Measurements from ENCODE around the gene MRPL12.
"Not testable (repeated sequence)": the region's sequence is repeated elsewhere in the genome, so short reads cannot be mapped to it uniquely, and the experiment has no call there.

MRPL12 gene

DNA sequence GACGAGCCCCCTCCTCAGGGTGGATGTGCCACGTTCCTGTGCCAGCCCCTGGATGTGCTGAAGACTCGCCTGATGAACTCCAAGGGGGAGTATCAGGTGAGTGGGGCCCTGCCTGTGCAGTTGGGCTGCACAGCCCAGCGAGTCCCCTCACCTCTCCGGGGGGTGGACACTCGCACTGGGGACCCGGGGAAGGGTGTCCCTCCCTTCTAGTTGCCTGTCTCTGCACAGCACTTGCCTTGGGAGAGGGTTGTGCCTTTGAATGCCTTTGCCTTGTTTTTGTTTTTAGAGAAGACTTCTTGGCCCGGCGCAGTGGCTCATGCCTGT lies 14.6 kb downstream of the MRPL12 start:
- no peak for DNase-seq

- DNase-seq: no peak
These were observed 16.5 kb downstream of the MRPL12 start for GRCh38 chr17:81719410-81720266.

DNA sequence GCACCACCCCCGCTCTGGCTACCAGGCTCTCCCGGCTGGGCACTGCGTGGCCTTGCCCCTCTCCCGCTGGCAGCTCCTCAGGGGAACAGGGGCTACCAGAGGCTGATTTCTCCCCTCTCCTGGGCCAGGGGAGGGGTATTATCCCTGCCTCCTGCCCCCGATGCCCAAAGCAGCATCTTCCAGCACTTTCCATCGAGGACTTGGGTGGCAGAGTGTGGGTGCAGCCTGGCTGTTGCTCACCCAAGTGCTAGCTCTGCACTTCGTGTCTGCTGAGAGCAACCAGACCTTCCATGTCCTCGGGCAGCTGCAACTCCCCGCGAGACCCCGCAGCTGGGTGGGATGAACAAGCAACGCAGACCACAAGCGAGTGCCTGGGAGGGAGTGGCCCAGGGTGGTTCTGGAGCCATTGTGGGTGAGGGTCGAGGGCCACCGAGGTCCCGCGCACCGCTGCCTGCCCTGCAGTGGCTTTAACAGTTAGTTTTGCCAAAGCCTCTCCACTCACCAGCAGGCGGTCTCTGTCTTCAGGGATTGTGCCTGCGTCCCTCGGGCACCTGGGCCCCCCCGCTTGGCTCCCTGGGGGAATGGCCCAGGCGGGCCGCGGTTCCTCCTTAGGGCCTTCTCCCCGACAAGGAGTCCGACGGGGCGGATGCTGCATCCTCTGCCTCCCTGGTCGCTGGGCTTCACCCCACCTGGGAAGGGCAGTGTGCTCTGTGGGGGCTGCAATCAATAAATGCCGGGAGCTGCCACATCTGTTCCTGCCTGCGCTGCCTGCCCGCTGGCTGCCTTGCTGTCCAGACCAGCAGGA lies 17.3 kb downstream of the MRPL12 start:
- DNase-seq: no peak

DNA sequence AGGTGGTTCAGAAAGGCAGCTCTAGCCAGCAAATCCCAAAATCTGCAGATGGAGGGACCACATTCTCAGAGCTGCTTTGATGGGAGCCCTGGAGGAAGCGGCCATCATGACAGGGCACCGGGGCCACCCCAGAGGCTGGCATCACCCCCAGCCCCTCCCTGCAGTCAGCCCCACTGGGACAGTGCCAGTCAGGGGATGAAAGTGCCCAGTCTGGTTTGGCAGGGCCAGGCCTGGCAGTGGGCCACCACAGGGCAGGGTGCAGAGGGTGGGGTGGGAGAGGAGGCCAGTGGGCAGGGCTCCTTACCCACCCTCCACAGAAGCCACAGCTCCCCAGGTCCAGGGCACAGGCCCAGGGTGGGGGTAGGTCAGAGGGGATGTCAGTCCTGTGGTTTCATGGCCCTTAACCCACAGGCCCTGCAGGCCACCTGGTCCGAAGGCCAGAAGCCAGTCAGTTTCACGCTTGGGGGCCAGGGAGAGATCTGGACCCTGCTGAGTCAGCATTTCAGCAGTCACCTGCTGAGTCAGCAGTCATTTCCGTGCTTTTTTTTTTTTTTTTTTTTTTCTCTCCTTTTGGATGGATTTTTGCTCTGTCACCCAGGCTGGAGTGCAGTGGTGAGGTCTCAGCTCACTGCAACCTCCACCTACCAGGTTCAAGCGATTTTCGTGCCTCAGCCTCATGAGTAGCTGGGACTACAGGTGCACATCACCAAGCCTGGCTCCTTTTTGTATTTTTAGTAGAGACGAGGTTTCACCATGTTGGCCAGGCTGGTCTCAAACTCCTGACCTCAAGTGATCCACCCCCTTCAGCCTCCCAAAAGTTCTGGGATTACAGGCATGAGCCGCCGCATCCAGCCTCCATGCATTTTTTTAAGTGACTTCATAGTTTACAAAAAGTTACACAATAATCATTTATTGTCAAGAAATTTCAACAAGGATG lies 19.3 kb downstream of the MRPL12 start:
- DNase-seq: no peak

DNA sequence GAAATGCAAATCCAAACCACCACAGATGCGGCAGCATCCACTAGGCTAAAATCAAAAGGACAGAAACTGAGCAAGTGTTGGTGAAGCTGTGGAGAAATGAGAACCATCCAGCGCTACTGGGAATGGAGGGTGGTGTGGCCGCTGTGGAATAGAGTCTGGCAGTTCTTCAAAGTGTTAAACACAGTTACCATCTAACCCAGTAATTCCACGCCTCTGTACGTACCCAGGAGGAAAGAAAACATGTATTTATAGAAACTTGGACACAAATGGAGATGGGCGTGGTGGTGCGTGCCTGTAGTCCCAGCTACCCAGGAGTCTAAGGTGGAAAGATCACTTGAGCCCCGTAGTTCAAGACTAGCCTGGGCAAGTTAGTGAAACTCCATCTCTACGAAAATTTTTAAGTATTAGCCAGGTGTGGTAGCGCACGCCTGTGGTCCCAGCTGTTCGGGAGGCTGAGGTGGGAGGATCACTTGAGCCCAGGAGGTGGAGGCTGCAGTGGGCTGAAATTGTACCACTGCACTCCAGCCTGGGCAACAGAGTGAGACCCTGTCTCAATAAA lies 20.6 kb downstream of the MRPL12 start:
- DNase-seq: no peak

DNA sequence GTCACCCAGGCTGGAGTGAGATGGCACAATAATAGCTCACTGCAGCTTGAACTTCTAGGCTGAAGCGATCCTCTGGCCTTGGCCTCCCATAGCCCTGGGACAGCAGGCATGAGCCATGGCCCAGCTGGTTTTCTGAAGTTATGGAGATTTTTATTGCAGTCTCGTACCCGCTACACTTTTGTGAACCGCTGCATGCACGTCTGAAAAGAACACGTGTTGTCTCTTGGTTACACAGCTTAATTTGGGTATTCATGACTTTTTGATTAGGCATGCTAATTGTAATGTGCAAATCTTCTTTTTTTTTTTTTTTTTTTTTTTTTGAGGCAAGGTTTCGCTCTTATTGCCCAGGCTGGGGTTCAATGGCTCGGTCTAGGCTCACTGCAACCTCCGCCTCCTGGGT lies 22.3 kb downstream of the MRPL12 start:
- DNase-seq: no peak

GRCh38 chr17:81726004-81726403 lies 22.8 kb downstream of the MRPL12 start:
- no peak for DNase-seq

DNA sequence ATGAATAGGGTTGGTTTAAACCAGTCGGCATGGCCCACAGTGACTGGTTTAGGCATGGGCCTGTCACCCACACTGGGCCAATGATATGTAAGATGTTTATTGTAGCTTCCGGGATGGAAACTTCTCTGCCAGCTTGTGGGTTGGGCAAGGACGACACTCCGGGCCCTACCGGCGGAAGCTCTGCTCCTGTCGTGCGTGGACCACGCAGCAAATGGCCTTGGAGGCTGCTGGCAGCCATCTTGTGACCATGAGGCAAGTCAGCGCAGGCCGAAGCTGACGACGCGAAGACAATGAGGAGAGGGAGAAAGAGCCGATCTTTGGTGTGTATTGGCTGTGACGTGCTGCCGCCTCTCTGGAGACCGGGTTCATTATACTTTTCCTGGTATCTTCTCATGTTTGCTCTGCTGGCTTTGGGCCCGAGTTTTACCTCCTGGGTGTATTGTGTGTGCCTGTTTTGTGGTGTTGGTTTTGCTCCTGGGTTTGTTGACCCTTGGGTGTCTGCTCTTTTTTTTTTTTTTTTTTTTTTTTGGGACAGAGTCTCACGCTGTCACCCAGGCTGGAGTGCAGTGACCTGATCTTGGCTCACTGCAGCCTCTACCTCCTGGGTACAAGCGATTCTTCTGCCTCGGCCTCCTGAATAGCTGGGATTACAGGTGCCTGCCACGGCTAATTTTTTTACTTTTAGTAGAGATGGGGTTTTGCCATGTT lies 24.3 kb downstream of the MRPL12 start:
- DNase-seq: no peak

- DNase-seq: peak; percentile 49 to 53
These were observed 30.6 kb downstream of the MRPL12 start for GRCh38 chr17:81733507-81734404.

DNA sequence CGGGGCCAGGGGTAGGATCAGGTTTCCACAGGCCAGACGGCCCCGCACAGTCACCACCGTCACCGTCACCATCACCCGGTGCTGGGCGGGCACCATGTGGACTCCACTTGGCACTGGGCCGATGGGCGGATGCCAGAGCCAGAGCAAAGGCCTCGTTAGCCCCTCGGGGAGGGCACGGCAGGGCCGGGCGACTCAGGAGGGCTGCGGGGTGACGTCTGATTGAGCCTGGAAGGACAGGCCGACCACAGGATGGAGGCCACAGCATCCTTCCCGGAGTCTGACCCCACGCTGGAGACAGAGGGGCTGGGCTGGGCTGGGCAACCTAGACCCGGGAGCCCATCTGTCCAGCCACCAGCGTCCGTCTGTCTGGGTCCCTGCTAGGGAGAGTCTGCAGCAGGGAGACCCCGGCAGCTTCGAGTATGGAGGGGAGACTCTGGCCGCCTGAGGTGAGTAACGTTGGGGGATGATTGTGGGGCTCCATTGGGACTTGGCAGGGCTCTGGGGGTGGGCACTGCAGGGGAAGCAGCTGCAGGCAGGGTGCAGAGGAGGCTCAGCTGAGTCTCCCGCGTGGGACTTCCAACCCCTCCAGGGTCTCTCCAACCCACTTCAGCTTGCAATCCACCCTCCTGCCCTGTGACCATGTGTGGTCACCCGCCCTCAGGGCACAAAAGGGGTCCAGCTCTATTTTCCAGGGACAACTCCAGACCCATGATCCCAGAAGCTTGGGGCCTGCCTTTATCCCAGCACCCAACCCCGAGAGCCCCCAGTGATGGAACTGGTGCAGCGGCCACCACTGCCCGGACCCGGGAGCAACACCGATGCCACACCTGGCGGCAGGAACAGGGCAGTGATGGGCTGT lies 31.5 kb downstream of the MRPL12 start:
- no peak for DNase-seq

- no peak for DNase-seq
These were observed 32.3 kb downstream of the MRPL12 start for GRCh38 chr17:81735264-81736102.

- DNase-seq: no peak
These were observed 35.0 kb downstream of the MRPL12 start for GRCh38 chr17:81737947-81738800.

DNA sequence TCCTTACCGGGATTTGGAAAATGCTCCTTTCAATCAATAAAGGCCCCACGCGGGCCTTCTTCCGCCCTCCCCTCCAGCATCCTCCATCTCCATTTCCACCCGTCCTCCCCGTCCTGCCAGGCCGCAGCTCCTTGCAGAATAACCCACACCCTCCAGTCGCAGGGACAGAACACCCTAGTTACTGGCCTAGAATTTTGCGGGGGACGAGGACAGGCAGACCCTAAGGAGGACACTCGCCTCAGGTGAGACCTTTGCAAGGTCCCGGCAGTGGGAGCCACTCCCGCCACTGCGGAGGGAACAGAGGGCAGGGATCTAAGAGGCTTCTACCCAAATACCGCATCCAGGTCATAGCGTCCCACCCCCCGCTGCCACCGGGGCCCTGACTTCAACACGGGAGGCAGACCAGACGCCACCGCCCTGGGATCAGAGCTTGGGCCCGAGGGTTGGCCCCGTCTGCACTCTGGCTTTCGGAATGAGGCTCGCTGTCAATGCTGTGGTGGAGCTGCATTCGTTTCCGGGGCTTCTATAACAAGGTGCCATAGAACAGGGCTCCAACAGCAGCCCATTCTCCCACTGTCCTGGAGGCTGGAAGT lies 35.7 kb downstream of the MRPL12 start:
- no peak for DNase-seq

DNA sequence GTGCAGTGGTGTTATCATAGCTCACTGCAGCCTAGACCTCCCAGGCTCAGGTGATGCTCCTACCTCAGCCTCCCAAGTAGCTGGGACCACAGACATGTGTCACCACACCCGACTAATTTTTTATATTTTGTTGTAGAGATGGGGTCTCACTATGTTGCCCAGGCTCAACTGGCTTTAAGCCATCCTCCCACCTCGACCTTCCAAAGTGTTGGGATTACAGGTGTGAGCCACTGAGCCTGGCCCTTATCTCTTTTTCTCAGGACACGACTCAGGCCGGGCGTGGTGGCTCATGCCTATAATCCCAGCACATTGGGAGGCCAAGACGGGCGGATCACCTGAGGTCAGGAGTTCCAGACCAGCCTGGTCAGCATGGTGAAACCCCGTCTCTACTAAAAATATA lies 36.4 kb downstream of the MRPL12 start:
- not testable (repeated sequence) for DNase-seq

- no peak for DNase-seq
These were observed 37.3 kb downstream of the MRPL12 start for GRCh38 chr17:81740395-81740961.

- DNase-seq: no peak
These were observed 38.0 kb downstream of the MRPL12 start for GRCh38 chr17:81741049-81741593.

All from activated CD4-positive, alpha-beta T cell treated with anti-CD3 and anti-CD28 coated beads, Interleukin-2, amount 50 U/mL, for 4 hours (primary cell).